NCI-H446 treated with DMSO at 0.1 percent for 48 hours (cell line): ENCODE results near the gene RPL10.

Experiments
- DNase-seq: peaks from one replicate; lab custom pipeline; 2025; lab: John Stamatoyannopoulos, UW

RPL10 gene

DNA sequence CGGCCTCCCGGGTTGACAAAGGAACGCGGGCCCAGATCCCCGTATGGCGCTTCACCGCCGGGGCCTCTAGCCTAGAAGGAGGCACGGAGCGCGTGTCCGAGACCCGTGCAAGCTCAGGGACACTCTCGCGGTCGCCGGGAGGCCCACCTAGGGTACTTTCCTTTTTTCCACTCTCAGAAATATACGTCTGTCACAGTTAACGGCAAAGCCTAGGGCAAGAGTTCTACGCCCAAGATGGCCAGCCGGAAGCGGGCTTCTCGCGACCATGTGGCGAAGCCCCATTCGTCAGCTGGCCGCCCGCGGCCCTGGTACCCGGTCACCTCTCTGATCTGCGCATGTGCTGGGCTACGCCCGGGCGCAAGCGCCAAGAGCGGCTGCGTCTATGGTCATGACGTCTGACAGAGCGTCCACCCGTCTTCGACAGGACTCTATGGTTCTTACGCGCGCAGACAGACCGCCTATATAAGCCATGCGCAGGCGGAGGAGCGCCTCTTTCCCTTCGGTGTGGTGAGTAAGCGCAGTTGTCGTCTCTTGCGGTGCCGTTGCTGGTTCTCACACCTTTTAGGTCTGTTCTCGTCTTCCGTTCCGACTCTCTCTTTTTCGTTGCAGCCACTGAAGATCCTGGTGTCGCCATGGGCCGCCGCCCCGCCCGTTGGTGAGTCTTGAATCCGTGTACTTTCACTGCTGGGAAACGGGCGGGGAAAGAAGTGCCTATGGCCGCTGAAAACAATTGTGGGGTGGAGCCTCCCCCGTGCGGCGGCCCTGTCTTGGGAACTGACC is at the start of gene RPL10:
Gene RPL10 (plus strand): TSS at position 490 of the 780 bp plus-strand sequence. CDS start 143 bp downstream, at position 633.
- DNase-seq: peak; percentile 96

DNA sequence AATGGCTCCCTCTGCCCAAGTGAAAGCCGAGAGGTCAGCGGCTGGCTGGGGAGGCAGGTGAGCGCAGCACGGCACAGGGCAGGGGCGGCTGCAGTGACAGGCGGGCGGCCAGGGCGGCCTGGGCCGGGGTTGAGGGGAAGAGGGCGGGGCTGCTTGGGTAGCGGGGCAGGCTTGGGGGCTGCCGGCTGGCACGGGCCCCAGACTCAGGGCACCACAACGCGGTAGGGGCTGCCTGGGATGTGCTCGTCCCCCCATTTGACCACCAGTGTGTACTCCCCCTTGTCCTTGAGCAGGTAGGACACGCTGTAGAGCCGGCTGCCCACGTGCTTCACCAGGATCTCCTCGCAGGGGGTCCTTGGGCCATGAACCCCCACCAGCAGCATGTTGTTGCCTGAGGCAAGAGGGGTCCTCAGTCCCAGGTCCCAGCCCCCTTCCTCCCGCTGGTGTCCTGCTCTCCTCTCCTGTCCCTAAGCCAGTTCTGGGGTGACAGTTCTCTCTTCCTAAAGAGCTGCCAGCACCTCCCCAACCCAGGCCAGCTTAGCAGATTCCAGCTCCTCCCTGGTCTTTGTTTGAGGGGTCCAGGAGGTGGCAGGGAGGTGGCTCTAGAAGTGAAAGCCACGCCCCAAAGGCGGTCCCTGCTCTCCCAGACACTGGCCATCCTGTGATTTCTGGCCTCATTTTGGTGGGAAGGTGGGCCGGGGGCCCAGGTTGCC is 49.4 kb upstream of the RPL10 start:
- DNase-seq: no peak

DNA sequence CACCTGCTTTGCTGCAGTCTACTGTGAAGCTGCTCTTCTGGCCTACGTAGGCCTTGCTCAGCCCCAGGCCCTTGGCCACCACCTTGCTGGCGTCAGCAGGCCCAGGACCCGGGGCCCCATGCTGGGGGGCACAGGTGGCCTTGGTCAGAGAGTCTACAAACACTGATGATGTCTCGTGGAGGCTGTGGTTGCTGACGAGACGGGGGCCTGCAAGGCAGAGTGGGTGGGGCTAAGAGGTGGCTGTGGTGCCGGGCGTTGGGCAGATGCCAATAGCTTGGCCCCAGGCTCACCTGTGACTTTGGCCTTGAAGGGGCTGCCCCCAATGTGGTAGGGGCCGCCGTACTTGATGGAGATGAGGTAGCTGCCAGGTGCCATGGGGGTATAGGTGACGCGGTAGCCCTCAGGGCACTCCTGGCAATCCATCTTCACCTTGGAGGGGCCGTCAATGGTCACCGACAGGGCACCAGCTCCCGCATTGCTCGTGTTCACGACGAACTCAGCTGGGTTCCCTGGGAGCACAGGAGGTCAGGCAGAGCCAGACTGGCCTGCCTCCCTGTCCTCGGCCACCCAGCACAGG is 48.7 kb upstream of the RPL10 start:
- DNase-seq: no peak

DNA sequence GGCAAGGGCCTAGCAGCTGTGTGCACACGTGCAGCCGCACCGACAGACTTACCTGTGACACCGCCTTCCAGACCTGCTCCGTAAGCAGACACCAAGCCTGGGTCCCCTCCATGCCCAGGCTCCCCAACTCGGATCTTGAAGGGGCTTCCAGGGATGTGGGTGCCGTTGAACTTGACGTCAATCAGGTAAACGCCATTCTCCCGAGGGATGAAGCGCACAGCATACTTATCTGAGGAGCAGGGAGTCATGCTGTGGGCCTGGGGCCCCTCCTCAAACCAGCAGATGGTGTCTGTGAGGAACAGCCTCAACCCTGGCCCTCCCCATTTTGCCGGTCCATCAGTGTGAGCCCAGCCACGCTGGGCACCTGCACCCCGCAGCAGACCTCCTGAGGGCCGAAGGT is 48.2 kb upstream of the RPL10 start:
- DNase-seq: no peak

DNA sequence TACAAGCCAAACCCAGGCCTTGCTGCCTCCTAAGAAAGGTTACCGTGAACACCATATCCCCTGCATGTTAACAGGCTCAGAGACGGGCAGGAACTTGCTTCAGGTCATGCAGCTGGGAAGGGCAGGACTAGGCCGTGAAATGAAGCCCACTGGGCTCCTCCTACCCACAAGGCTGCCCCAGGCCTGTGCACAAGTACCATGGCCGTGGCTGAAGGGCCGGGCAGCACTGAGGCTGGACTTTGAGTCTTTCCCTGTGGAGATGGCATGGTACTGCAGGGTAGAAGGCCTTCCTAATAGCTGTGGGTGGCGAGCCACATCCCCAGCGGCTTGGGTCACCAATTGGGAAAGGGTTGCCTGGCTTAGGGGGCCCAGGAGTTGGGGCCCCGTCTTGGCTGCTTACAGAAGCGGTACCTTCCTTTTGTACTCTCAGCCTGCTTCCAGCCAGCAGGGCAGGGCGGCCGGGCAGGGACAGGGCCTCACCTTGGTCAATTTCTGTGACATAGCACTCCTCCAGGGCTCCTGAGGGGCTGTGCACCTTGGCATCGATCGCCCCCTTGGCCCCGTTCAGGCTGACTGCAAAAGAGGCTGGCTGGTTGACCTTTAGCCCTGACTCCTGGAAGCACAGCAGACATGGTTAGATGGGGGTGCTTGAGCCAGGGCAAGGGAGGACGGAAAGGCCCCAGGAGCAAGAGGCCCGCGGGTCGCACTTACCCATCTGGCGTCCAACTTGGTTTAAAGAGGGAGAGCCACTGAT is 47.6 kb upstream of the RPL10 start:
- no peak for DNase-seq

DNA sequence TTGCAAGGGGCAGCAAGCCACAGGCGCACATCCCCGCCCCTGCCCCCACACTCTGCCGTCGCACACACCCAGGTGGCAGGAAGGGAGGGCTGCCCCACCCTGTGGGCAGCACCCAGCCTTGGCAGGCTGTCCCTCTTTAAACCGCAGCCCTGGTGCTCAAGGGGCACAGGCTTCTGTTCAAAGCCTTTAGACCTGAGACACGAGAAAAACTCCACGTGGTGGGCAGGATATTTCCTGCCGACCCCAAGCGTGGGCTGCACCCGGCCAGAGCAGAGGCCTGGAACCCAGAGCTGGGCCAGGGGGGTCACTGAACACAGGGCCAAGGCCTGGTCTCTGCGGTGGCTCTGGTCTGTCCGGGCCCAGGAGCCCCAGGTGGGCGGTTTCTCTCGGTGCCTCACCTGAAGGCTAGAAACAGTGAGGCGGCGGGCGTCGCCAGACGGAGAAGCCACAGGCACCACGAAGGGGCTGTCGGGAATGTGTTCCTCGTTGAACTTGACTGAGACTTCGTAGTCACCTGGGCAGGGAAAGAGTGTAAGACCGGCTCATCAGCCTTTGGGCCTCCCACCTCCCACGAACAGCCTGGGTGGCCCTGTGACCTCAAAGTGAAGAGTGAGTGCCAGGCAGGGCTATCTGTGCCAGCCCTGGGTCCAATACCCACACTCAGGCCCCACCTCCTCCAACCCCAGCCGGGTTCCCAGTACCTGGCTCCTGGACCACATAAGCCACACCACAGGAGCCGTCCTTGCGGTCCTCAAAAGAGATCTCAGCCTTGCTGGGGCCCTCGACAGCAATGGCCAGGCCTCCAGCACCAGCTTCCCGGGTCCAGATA is 46.8 kb upstream of the RPL10 start:
- DNase-seq: no peak

DNA sequence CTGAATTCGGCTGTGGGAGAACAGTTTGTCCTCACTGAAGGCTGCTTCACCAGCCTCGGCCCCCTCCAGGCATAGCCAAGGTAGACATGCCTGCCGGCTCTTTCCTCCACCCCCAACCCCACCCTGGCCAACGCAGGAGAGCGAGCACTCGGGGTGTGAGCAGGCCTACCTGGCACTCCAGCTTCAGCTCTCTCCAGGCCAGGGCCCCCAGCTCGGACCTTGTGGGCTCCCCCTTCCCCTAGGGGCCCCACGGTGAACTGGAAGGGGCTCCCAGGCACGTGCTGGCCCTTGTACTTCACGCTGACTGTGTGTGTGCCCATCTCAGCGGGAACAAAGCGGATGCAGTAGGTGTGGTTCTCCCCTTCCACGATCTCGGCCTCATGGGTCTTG is 46.2 kb upstream of the RPL10 start:
- DNase-seq: no peak

DNA sequence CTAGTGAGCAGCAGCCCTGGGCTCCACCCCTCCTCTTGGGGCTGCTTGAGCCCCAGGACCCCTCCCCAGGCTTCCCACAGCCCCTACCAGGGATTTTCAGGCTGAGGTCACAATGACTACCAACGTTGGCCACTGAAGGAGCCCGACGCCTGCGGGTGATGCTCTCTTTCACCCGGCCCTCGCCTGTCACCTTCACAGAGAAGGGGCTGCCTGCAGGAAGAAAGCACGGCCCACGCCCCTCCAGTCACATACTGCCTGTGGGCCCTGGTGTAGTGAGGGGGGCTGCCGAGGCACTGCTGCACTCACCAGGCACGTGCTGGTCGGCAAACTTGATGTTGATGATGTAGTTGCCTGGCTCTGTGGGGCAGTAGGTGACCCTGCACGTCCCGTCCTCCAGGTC is 45.7 kb upstream of the RPL10 start:
- DNase-seq: no peak

DNA sequence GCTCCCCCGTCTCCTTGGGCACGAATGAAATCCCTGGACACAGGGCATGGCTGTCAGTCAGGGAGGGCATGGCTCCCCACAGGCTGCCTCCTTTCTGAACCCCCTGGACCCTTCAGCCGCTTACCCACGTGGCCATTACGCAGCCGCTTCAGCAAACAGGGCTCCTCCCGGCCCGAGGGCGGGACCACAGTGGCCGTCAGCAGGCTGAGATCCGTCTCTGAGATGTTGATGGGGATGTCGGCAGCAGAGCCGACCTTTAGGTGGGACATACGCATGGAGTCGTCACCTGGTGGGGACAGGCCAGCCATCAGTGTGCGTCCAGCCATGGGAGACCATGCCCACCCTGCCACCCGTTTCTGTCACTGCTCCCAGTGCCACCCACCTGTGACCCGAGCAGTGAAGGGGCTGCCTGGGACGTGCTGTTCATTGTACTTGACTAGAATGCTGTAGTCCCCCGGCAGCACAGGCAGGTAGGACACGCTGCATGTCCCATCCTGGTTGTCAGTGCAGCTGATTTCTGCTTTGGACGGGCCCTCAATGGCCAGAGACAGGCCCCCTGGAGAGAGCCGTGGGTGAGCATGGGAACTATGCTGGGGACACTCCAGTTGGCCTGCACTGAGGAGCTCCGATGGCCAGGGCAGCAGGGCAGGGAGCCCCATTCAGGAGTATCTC is 44.9 kb upstream of the RPL10 start:
- DNase-seq: no peak

DNA sequence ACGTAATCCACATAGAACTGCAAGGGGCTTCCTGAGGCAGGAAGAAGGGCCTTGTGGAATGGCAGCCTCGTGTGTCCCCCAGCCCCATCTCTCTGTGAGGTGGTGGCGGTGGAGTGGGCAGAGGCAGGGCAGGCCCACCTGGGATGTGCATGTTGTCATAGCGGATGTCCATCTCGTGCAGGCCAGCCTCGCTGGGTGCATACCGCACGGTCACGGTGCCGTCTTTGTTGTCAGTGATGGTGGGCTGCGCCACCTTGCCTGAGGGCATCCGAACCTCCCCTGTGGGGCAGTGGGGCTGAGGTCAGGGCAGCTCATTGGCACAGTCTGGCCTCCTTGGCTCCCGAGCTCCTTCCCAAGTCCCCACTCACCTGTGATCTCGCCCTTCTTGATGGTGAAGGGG is 44.2 kb upstream of the RPL10 start:
- DNase-seq: no peak

DNA sequence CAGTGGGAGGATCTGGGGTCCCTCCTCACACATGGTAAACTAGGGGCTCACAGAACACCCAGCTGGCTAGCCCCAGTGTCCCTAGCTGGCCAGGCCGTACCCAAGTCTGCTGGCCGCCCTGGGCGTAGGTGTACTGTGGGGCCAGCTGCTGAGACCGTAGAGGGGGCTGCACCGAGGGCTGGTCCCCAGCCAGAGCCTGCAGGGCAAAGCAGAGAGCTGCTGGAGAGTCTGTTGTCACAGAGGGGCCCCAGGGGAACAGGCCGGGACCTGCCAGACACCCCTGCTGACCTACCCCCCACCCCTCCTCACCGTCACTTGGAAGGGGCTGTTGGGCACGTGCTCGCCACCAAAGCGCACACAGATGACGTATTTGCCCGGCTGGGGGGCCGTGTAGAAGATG is 43.7 kb upstream of the RPL10 start:
- DNase-seq: no peak

DNA sequence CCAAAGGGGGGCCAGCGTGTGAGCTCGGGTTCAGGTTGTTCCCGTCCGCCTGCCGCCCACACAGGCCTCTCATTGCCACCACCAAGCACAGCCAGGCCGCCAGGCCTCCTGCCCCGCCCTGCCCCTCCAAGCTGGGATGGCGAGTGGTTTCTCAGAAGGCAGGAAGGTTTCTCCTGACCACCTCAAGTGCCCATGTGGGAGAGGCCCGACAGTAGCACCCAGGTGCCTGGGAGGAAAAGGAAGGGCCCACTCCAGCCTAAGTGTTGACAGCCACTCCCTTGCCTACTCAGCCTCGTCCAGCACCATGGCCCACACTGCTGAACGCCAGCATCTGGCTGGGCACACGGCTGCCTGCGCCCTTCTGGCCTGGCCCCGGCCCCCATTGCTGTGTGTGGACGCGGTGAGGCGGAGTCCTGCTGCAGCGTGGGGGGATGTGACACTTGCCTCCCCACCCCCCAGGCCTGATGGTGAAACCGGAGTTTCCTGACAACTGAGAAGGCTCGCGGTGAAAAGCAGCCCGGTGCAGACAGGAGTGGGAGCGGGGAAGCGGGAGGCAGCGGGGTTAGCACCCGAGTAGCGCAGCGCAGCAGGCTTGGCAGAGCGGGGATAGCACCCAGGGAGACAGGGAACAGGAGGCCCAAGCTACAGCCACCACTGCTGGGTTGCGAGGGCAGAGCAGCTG is 42.9 kb upstream of the RPL10 start:
- DNase-seq: no peak

DNA sequence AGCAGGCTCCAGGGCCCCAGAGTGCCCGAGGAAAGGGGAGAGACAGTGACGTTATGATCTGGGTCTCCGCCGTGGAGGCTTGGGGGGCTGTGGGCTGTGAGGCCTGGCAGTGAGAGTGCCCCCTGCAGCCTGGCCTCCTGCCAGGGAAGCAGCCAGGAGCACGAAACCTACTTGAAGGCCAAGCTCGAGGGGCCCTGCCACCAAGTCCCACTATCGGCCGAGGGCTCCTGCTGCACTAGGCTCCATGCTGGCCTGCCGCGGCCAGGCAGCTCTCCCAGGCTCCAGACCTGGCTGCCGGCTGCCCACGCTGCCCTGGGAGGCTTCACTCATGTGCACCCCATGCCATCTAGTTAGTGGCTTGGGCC is 42.4 kb upstream of the RPL10 start:
- no peak for DNase-seq

DNA sequence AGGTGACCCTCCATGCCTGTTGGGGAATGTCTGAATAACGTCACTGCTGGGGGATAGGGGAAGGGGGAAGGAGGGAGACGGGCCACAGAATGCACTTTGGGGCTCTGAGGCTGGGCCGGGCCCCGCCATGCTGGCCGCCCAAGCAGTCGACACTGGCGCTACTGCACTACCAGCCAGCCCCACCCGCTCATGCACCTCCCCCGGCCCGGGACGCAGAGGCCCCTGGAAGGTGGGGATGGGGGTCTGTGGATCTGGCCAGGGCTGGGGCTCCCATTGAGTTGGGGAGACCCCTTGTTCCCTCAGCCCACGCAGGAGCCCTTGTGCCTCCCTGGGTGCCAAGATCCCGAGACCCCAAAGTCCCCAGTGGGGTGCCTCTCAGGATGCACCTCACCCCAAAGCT is 41.6 kb upstream of the RPL10 start:
- DNase-seq: no peak

DNA sequence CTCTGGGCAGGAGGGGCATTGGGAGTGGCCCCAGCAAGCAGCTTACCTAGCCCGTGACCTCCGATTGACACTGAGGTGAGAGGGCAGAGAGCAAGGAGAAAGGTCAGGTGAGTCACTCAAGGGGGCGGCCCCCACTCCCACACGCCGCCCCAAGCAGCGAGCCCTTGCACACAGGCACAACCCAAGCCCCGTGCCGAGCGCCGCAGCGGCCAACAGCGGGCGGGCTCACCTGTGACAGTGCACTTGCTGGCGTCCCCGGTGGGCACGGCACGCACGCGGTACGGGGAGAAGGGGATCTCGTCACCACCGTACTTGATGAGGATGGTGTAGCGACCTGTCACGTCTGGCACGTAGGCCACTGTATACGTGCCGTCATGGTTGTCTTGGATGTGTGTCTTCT is 41.0 kb upstream of the RPL10 start:
- no peak for DNase-seq

DNA sequence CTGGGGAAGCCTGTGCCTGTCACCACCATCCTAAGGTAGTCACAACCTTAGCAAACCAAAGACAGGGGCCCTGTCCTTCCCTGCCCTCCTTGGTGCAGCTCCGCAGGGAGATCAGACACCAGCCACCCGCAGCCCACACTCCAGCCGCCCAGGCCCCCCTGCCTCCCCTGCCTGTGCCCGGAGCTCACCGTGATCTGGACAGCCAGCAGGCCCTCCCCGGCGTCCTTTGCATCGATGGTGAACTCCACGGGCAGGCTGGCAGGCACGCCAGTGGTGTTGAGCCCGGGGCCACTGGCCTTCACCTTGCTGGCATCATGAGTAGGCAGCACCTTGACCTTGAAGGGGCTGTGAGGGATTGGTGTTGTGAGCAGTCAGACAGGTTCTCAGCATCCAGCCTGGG is 40.2 kb upstream of the RPL10 start:
- no peak for DNase-seq

DNA sequence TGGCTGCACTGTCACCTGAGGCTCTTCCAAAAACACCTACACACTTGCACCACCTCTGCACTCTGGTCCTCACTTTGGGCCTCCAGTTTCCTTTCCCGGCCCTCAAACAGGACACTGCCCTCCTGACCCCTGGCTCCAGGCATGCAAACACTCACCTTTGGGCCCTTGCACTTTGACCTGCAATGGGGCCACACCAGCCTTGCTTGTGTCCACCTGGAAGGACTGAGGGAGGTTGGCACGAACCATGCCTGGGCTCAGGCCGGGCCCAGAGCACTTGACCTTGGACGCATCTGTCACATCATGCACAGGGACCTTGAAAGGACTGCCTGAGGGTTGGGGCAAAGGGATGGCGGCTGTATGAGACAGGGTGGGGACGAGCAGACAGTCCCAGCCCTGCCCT is 39.3 kb upstream of the RPL10 start:
- DNase-seq: no peak

DNA sequence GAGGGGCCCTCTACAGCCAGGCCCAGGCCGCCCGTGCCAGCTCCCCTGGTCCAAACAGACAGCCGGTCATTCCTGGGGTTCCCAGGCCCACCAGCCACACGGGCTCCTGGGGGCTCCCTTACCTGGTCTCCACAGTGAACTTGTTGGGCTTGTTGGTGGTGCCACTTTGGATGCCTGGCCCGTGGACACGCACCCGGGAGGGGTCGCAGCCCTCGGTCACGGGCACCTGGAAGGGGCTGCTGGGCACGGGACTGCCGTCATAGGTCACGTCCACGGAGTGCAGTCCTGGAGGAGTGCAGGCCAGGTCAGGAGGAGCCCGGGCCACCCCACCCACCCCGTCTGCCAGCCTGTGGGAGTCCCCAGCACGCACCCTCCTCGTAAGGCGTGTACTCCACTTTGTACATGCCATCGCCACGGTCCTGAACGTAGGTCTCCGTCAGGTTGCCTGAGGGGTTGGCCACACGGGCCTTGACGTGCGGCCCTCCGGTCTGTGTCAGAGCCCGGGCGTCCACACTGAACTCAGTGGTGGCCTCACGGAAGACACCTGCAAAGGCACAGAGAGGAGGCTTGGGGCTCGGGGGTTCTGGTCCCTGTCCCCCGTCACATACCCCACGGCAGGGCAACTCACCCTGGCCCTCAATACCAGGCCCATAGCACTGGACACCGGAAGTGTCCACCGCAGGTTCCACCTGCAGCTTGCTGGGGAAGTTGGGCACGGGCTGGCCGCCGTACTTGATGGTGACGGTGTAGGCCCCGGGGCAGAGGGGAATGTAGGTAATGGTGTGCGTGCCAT is 38.6 kb upstream of the RPL10 start:
- no peak for DNase-seq

DNA sequence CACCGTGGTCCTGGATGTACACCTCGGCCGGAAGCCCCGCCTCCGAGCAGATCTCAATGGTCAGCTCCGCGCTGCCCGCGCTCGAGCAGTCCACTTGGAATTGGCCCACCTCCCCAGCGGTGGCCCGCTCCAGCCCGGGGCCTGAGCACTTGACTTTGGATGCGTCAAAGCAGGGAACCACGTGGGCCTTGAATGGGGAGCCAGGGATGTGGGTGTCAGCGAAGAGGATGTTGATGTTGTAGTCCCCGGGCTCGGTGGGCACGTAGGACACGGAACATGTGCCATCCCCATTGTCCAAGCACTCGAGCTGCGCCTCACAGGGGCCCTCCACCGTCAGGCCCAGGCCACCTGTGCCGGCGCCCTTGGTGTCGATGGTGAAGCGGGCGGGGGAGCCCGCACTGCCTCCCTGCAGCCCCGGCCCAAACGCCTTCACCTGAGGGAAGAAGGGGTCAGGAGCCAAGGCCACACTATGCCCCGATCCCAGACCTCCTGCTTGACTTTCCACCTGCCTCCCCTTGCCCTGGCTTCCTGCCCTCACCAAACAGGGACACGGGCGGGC is 37.9 kb upstream of the RPL10 start:
- no peak for DNase-seq
